ENCODE data around the gene MTX1. TPM values are rescaled to one million over a fixed set of nuclear protein-coding genes. Genes with fewer than 3 reads are reported as not detected.

The MTX1 gene
- total RNA-seq, 1 donor from 2014 or later, result 40.9 TPM

GRCh38 chr1:155254714-155255242 is 46.3 kb downstream of the MTX1 start:
- intact Hi-C loops (cut with micrococcal nuclease), result loop anchor here (2.0 kb wide), 1 partner anchor 18 kb away; the partner anchor contains the start of gene CLK2

- intact Hi-C loops (cut with micrococcal nuclease), result loop anchor here (2.0 kb wide), 1 partner anchor 17 kb away; the partner anchor contains the start of gene CLK2
Observed at GRCh38 chr1:155255243-155256007, 46.9 kb downstream of the MTX1 start, which contains the start of gene ENTREP3. ENTREP3 (minus strand) TSS chr1:155255483; CDS start chr1:155254877, 606 bp downstream.

GRCh38 chr1:155256058-155256852 is 47.8 kb downstream of the MTX1 start:
- intact Hi-C loops (cut with micrococcal nuclease), result no loop called here

GRCh38 chr1:155260276-155260675 is 51.8 kb downstream of the MTX1 start:
- intact Hi-C loops (cut with micrococcal nuclease), result no loop called here

GRCh38 chr1:155261493-155261851 is 53.0 kb downstream of the MTX1 start:
- intact Hi-C loops (cut with micrococcal nuclease), result no loop called here

GRCh38 chr1:155261852-155262673 is 53.6 kb downstream of the MTX1 start, which contains the start of gene SCAMP3:
SCAMP3 (minus strand) TSS chr1:155262360; CDS start chr1:155262151, 209 bp downstream.
- intact Hi-C loops (cut with micrococcal nuclease), result loop anchor here (1.0 kb wide), 2 partner anchors 11 to 12 kb away; partner anchors contain the start of gene CLK2

- intact Hi-C loops (cut with micrococcal nuclease), result no loop called here
Observed at GRCh38 chr1:155263067-155263466, 54.6 kb downstream of the MTX1 start.

Other genes with a start within 250 kb of the MTX1 start
- gene PYGO2, start 246.9 kb upstream of the MTX1 start, total RNA-seq, result 43.8 and 44.7 TPM in 2 replicates
- 78.1 and 81.9 TPM in 2 replicates for gene SHC1, start 237.9 kb upstream of the MTX1 start, total RNA-seq
- gene CKS1B, start 234.0 kb upstream of the MTX1 start, total RNA-seq, result 141 and 143 TPM in 2 replicates
- 50.3 and 52.5 TPM in 2 replicates for gene FLAD1, start 225.4 kb upstream of the MTX1 start, total RNA-seq
- 0.59 TPM in 1 of 2 replicates, not detected in the other for gene LENEP, start 215.1 kb upstream of the MTX1 start, total RNA-seq
- 121 and 129 TPM in 2 replicates for gene ZBTB7B, start 205.9 kb upstream of the MTX1 start, total RNA-seq
- gene DCST2, start 174.9 kb upstream of the MTX1 start, total RNA-seq, result 0.16 and 0.23 TPM in 2 replicates
- not detected in 2 replicates for gene DCST1, start 174.9 kb upstream of the MTX1 start, total RNA-seq
- 47.0 and 51.4 TPM in 2 replicates for gene ADAM15, start 157.4 kb upstream of the MTX1 start, total RNA-seq
- gene EFNA4, start 145.0 kb upstream of the MTX1 start, total RNA-seq, result 6.0 and 6.8 TPM in 2 replicates
- gene EFNA3, start 129.9 kb upstream of the MTX1 start, total RNA-seq, result 2.3 and 2.4 TPM in 2 replicates
- gene EFNA1, start 80.8 kb upstream of the MTX1 start, total RNA-seq, result not detected in 2 replicates
- 32.1 and 35.4 TPM in 2 replicates for gene SLC50A1, start 72.8 kb upstream of the MTX1 start, total RNA-seq
- 40.4 and 41.6 TPM in 2 replicates for gene DPM3, start 68.2 kb upstream of the MTX1 start, total RNA-seq
- 220 and 221 TPM in 2 replicates for gene KRTCAP2, start 35.4 kb upstream of the MTX1 start, total RNA-seq
- gene TRIM46, start 34.8 kb upstream of the MTX1 start, total RNA-seq, result 15.2 and 17.3 TPM in 2 replicates
- 13.7 and 13.8 TPM in 2 replicates for gene THBS3, start 798 bp upstream of the MTX1 start, total RNA-seq
- 19.2 and 21.4 TPM in 2 replicates for gene ENTREP3, start 46.8 kb downstream of the MTX1 start, total RNA-seq
- gene SCAMP3, start 53.7 kb downstream of the MTX1 start, total RNA-seq, result 89.7 and 96.1 TPM in 2 replicates
- 89.5 and 91.9 TPM in 2 replicates for gene CLK2, start 64.8 kb downstream of the MTX1 start, total RNA-seq
- gene HCN3, start 68.8 kb downstream of the MTX1 start, total RNA-seq, result 2.9 and 3.8 TPM in 2 replicates
- gene PKLR, start 92.7 kb downstream of the MTX1 start, total RNA-seq, result not detected in 2 replicates
- gene FDPS, start 100.2 kb downstream of the MTX1 start, total RNA-seq, result 210 TPM in 2 replicates
- gene RUSC1, start 112.2 kb downstream of the MTX1 start, total RNA-seq, result 28.1 and 28.6 TPM in 2 replicates